ENCODE data around the gene WDR26. TPM values are rescaled to one million over a fixed set of nuclear protein-coding genes. Genes with fewer than 3 reads are reported as not detected.
A peak's percentile ranks its signal among the peaks of the same experiment; 100 is the strongest.

WDR26 gene
- total and polyA plus RNA-seq, 9 of the 15 experiments (the other 6 are each of a cell fraction or from before 2014, with no cell fraction given), result 11.5 to 66.0 (median 39.8) TPM

DNA sequence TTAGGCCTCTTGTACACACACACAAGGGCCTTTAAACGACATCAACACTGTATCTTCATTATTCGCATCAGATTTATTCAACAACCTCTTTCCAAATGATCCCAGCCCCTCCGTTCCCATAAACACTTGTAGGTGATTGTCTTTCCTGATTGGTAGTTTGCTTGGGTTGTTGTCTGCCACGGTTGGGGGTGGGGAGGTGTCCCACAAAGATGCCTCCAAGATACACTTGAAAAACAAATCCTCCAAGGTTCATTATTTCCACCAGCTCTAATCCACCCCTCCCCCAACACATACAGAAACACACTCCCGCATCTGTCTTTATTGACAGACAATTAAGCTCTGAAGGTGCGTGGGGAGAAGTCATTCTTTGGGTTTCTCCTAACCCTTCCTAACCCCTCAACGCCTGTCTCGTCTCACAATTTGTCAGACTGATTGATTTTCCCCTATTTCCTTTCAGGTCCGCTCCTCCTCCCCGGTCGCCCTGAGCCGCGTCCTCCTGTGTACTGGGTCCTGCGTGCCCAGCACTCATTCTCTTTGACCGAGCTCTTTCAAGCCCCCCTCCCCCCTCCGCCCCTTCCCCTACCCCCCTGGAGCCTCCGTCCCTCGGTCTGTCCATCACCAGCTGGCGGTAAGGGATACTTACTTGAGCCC, 1.4 kb downstream of the WDR26 start (continued):
- TF ChIP-seq, protein P1, sequence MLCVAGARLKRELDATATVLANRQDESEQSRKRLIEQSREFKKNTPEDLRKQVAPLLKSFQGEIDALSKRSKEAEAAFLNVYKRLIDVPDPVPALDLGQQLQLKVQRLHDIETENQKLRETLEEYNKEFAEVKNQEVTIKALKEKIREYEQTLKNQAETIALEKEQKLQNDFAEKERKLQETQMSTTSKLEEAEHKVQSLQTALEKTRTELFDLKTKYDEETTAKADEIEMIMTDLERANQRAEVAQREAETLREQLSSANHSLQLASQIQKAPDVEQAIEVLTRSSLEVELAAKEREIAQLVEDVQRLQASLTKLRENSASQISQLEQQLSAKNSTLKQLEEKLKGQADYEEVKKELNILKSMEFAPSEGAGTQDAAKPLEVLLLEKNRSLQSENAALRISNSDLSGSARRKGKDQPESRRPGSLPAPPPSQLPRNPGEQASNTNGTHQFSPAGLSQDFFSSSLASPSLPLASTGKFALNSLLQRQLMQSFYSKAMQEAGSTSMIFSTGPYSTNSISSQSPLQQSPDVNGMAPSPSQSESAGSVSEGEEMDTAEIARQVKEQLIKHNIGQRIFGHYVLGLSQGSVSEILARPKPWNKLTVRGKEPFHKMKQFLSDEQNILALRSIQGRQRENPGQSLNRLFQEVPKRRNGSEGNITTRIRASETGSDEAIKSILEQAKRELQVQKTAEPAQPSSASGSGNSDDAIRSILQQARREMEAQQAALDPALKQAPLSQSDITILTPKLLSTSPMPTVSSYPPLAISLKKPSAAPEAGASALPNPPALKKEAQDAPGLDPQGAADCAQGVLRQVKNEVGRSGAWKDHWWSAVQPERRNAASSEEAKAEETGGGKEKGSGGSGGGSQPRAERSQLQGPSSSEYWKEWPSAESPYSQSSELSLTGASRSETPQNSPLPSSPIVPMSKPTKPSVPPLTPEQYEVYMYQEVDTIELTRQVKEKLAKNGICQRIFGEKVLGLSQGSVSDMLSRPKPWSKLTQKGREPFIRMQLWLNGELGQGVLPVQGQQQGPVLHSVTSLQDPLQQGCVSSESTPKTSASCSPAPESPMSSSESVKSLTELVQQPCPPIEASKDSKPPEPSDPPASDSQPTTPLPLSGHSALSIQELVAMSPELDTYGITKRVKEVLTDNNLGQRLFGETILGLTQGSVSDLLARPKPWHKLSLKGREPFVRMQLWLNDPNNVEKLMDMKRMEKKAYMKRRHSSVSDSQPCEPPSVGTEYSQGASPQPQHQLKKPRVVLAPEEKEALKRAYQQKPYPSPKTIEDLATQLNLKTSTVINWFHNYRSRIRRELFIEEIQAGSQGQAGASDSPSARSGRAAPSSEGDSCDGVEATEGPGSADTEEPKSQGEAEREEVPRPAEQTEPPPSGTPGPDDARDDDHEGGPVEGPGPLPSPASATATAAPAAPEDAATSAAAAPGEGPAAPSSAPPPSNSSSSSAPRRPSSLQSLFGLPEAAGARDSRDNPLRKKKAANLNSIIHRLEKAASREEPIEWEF (CRISPR knock-in tag; IDR thresholded peaks at IDR 0.05), result no peak
- TF ChIP-seq ZNF134 (CRISPR knock-in tag; conservative IDR thresholded peaks at IDR 0.05), result no peak
- no peak for TF ChIP-seq GATA2 (CRISPR knock-in tag; IDR thresholded peaks at IDR 0.05)
- TF ChIP-seq ETV6 (IDR thresholded peaks at IDR 0.05; ENCODE audit: borderline replicate concordance in 1 of 2, low read depth in 2 of 2, low read length in 1 of 2), result 0 out of 4 replicates have a peak, but pooled peaks of 1 of the 2 experiments have one; percentile 19
- TF ChIP-seq ETV6 (CRISPR knock-in tag; IDR thresholded peaks at IDR 0.05; ENCODE audit: borderline replicate concordance), result no peak
- TF ChIP-seq TBL1XR1 (IDR thresholded peaks at IDR 0.05; ENCODE audit: low read length in 2 of 2), result 0 out of 4 replicates have a peak, but pooled peaks of 1 of the 2 experiments have one; percentile 15
- no peak for TF ChIP-seq TFAM (CRISPR knock-in tag; conservative IDR thresholded peaks at IDR 0.05)
- TF ChIP-seq FOXA1 (IDR thresholded peaks at IDR 0.05; ENCODE audit: borderline replicate concordance), result no peak
- TF ChIP-seq, protein P2, sequence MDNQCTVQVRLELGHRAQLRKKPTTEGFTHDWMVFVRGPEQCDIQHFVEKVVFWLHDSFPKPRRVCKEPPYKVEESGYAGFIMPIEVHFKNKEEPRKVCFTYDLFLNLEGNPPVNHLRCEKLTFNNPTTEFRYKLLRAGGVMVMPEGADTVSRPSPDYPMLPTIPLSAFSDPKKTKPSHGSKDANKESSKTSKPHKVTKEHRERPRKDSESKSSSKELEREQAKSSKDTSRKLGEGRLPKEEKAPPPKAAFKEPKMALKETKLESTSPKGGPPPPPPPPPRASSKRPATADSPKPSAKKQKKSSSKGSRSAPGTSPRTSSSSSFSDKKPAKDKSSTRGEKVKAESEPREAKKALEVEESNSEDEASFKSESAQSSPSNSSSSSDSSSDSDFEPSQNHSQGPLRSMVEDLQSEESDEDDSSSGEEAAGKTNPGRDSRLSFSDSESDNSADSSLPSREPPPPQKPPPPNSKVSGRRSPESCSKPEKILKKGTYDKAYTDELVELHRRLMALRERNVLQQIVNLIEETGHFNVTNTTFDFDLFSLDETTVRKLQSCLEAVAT (IDR thresholded peaks at IDR 0.05), result 0 out of 4 replicates have a peak, but pooled peaks of 1 of the 2 experiments have one; percentile 43
- TF ChIP-seq E2F5 (CRISPR knock-in tag; IDR thresholded peaks at IDR 0.05), result no peak
- TF ChIP-seq POLR2B (IDR thresholded peaks at IDR 0.05; ENCODE audit: low read depth, partially characterized antibody), result no peak
- TF ChIP-seq MYBL2 (IDR thresholded peaks at IDR 0.05; ENCODE audit: low read depth), result no peak
- no peak for TF ChIP-seq MYBL2 (CRISPR knock-in tag; IDR thresholded peaks at IDR 0.05; ENCODE audit: borderline replicate concordance)
- TF ChIP-seq AFF1 (IDR thresholded peaks at IDR 0.05; ENCODE audit: low read depth in 1 of 2, partially characterized antibody in 2 of 2), result no peak
- no peak for TF ChIP-seq ZNF3 (CRISPR knock-in tag; IDR thresholded peaks at IDR 0.05)
- no peak; the same call in 1 of the 2 replicates for TF ChIP-seq ZNF445 (CRISPR knock-in tag; IDR thresholded peaks at IDR 0.05; ENCODE audit: low read depth)

All from K562 (cell line).